Measurements from ENCODE around the gene NDUFA8. TPM values are rescaled to one million over a fixed set of nuclear protein-coding genes. Genes with fewer than 3 reads are reported as not detected.

Gene NDUFA8
- polyA plus RNA-seq, 1 donor: 57.4 TPM

DNA sequence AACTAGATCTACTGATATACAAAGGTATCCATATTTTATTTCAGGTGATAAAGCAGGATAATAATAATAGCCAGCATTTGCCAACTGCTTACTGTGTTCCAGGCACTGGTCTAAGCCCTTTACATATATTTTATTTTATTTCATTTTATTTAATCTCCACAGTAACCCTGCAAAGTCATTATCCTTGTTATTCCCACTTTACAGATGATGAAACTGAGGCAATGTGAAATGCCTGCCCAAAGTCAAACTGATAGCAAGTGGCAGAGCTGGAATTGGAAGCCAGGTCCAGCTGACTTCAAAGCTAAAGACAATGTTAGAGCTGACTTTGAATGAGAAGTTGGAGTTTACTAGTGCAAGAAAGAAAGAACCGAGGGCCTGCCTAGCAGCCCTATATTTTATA is 25.0 kb upstream of the NDUFA8 start:
- DNase-seq (ENCODE audit: low read depth): no peak

DNA sequence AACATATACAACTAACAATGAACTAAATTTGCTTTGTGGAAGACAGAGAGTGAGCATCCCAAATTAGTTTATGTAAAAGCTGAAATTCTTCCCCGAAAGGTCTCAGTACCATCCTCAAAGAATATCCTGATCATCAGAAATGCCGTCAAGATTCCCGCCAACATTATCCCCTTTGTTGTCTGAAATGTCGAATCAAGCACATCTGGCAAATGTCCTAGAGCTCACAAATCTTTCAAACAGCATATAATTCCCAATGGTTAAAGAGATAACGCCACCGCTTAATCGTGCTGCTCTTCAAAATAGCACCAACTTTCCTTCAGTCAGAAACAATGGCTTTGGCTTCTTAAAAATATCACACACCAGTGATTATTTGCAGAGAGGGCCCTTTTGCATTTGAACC is 23.9 kb upstream of the NDUFA8 start:
- DNase-seq (ENCODE audit: low read depth): no peak

DNA sequence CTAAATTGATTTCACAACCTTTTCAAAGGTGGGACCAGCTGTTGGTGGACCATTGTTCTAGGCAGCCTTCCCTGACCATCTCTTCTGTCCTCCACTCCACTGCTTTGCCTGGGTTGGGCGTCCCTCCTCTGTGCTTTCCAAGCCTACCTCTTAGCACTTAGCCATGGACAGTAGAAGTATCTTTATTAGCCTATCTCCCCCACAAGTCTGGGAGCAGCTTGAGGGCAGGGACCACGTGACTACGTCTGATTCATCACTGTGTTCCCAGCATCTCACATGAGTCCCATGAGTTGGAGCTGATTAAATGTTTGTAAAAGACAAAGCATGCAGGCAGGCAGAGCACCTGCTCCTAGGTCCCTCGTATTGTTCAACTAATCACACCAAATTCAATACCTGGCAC is 21.1 kb upstream of the NDUFA8 start:
- DNase-seq (ENCODE audit: low read depth): no peak

DNA sequence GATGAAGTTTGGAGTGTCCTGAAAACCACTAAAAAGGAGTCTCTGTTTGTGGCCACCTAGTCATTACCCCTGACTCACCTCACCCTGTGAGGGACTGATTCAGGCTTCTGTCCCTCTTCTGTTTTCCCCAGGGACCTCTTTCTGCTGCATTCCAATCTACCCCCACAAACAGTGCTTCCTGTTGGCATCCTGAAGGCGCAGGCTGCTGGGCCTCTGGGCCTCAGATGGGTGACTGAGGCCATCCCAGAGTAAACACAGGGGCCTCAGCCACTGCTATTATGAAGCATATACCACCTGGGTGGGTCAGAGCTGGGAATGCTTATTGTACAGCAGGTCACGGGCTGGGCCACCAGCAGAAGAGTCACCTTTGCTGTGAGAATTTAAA is 20.1 kb upstream of the NDUFA8 start:
- DNase-seq (ENCODE audit: low read depth): no peak

DNA sequence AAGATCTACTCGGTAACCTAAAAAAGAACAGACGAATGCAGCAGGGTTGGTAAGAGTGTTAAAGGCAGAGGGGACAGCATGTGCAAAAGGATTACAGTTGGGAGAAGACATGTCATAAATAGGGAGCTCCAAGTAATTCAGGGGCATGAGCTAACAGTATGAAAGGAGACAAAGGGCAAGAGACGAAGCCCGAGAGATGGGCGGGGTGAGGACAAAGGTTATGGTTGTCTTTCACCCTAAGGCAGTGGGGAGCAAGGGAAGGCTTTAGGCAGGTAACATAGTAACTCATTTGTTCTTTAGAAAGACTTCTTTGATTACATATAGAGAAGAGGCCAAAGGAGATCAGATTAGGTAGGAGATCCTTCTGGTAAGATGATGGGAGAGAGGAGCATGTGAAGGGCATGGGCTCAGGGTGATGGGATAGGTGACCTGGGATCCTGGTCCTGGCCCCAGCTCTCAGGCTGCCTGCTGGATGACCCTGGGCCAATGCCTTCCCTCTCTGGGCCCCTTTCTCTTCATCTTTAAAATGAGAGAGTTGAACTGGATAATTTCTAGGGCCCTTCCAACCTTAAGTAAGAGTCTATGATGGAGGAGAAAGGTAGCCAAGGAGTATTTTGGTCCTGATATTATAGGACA is 19.6 kb upstream of the NDUFA8 start:
- DNase-seq (ENCODE audit: low read depth): no peak

GRCh38 chr9:122176916-122177315 is 17.3 kb upstream of the NDUFA8 start:
- no peak for DNase-seq (ENCODE audit: low read depth)

- DNase-seq (ENCODE audit: low read depth): no peak
Observed at GRCh38 chr9:122173670-122174069, 14.1 kb upstream of the NDUFA8 start.

GRCh38 chr9:122172131-122172530 is 12.6 kb upstream of the NDUFA8 start:
- no peak for DNase-seq (ENCODE audit: low read depth)

- DNase-seq (ENCODE audit: low read depth): no peak
Observed at GRCh38 chr9:122168356-122168755, 8.8 kb upstream of the NDUFA8 start.

DNA sequence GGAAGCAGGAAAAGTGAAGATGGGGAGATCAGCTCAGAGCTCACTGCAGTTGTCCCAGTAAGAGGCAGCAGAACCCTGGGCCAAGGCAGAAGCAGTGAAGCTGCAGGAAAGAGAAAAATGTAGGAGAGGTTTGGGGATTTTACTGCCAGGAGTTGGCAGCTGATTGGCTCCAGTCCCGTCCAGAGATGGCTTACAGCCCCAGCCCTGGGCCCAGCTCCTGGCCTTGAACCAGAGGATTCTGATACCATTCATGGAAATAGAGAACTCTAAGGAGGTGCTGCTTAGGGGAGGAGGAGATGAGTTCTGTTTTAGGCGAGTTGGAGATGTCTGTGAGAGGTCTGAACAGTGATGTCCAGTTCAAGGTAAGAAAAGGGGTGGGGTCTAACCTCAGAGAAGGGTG is 4.7 kb upstream of the NDUFA8 start:
- no peak for DNase-seq (ENCODE audit: low read depth)

GRCh38 chr9:122162415-122162814 is 2.8 kb upstream of the NDUFA8 start:
- no peak for DNase-seq (ENCODE audit: low read depth)

- DNase-seq (ENCODE audit: low read depth): no peak
Observed at GRCh38 chr9:122159925-122160246, 307 bp upstream of the NDUFA8 start.

DNA sequence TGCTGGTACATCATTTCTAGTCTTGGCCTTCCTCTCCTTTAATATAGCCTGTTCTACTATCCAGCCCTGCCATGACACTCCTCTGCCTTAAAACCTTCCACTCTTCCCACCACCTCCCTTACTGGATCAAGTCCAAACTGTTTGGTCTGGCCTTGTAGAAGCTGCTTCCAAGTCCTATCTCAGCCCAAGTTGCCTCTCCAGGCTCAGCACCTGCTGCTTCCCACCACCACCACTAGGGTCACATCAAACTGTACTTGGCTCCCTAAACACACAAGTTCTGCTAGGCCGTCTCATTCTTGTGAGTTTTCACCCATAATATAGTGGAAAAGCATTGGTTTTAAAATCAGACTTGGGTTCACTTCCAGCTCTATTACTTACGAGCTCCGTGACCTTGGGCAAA is 1.4 kb downstream of the NDUFA8 start:
- DNase-seq (ENCODE audit: low read depth): no peak

- DNase-seq (ENCODE audit: low read depth): no peak
Observed at GRCh38 chr9:122155796-122156195, 3.8 kb downstream of the NDUFA8 start.

GRCh38 chr9:122151267-122151828 is 8.2 kb downstream of the NDUFA8 start:
- no peak for DNase-seq (ENCODE audit: low read depth)

DNA sequence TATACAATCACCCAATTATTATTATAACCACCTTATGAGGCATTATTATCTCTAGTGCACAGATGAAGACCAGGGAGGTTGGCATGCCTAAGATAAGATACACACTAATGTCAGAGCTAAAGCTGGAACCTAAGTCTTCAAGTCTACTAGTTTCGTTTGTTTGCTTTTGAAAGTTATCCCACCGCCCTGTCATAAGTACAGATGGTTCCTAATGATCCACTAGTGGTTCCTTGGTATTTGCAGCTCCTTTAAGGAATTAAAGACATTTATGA is 14.1 kb downstream of the NDUFA8 start:
- no peak for DNase-seq (ENCODE audit: low read depth)

GRCh38 chr9:122144836-122145591 is 14.6 kb downstream of the NDUFA8 start:
- DNase-seq (ENCODE audit: low read depth): no peak

- no peak for DNase-seq (ENCODE audit: low read depth)
Observed at GRCh38 chr9:122143876-122144405, 15.6 kb downstream of the NDUFA8 start.

GRCh38 chr9:122143296-122143695 is 16.3 kb downstream of the NDUFA8 start:
- no peak for DNase-seq (ENCODE audit: low read depth)

GRCh38 chr9:122141671-122142070 is 17.9 kb downstream of the NDUFA8 start:
- DNase-seq (ENCODE audit: low read depth): no peak

DNA sequence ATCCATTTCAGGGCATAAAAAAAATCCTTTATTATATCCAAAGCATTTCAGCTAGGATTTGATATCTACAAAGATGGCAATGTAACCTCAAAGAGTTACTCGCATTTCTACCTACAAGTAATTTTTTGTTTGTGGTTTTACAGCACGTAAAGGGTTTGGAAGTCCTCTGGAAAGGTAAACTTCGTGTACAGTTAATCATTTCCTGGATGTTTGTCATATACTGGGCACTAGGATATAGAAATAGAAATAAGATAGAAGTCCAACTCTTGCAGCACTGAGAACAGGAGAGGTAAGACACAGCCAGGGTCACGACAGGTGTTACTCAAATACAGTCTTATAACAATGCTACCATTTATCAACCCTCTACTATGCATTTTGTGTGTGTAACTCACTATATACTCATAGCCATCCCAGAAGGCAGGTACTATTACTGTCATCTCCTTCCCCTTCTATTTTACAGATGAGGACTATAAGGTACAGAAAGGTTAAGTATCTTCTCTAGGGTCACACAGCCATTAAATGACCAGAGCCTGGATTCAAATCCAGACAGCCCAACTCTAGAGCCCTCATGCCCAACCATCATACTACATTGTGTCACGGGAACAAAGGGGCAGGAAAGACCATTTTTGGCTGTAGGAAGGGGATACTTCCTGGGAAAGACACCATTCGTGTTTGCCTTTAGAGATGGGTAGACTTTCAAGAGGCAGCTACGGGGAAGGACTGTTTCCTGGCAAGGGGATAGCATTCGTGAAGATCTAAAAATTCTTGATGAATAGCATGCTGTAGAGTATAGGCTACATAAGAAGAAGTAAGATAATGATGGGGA is 19.0 kb downstream of the NDUFA8 start:
- DNase-seq (ENCODE audit: low read depth): no peak

- DNase-seq (ENCODE audit: low read depth): no peak
Observed at GRCh38 chr9:122138560-122139268, 20.9 kb downstream of the NDUFA8 start.

All from forelimb muscle (tissue), 1 donor.